ENCODE measurements around the gene DPAGT1. TPM values are rescaled to one million over a fixed set of nuclear protein-coding genes. Genes with fewer than 3 reads are reported as not detected.

The DPAGT1 gene
- total RNA-seq, 1 donor from 2014 or later = 48.8 TPM

- Mint-ChIP-seq H3K27ac (ENCODE audit: unreplicated experiment) (peak within 1 kb of the TSS; percentile 98), H3K27me3 (ENCODE audit: low read depth) (no peaks in the 10 kb centered on the region), H3K4me3 (peak within 1 kb of the TSS; percentile 93), H3K36me3 (ENCODE audit: low read depth) (peaks cover 13% of the 10 kb centered on the region), H3K4me1 (peaks cover 26% of the 10 kb centered on the region), H3K9me3 (no peaks in the 10 kb centered on the region)
- TF ChIP-seq CTCF (conservative IDR thresholded peaks at IDR 0.05) = peak; percentile 46
- peak; percentile 98 for DNase-seq (ENCODE audit: low read depth, low spot score)
Observed at GRCh38 chr11:119057000-119057769, 44.5 kb downstream of the DPAGT1 start, which contains the start of gene HYOU1. Gene HYOU1 (minus strand): TSS chr11:119057205. CDS start chr11:119056160, 1,045 bp downstream.

GRCh38 chr11:119056421-119056999, 45.1 kb downstream of the DPAGT1 start:
- no peak for TF ChIP-seq CTCF (conservative IDR thresholded peaks at IDR 0.05)
- peak overlapping the region; percentile 98 for H3K27ac Mint-ChIP-seq (ENCODE audit: unreplicated experiment)
- peak overlapping the region; percentile 93 for H3K4me3 Mint-ChIP-seq
- no peaks in the 10 kb centered on the region for H3K9me3 Mint-ChIP-seq
- no peaks in the 10 kb centered on the region for H3K27me3 Mint-ChIP-seq (ENCODE audit: low read depth)
- DNase-seq (ENCODE audit: low read depth, low spot score) = peak; percentile 22
- H3K4me1 Mint-ChIP-seq = peaks cover 26% of the 10 kb centered on the region
- peaks cover 15% of the 10 kb centered on the region for H3K36me3 Mint-ChIP-seq (ENCODE audit: low read depth)

- Mint-ChIP-seq H3K4me1 (peaks cover 26% of the 10 kb centered on the region), H3K36me3 (ENCODE audit: low read depth) (peaks cover 15% of the 10 kb centered on the region)
- no peak for DNase-seq (ENCODE audit: low read depth, low spot score)
Observed at GRCh38 chr11:119055901-119056300, 45.8 kb downstream of the DPAGT1 start.

GRCh38 chr11:119054418-119054817, 47.2 kb downstream of the DPAGT1 start:
- H3K4me3 Mint-ChIP-seq = peak overlapping the region; percentile 79
- TF ChIP-seq CTCF (conservative IDR thresholded peaks at IDR 0.05) = no peak
- H3K4me1 Mint-ChIP-seq = peaks cover 26% of the 10 kb centered on the region
- no peaks in the 10 kb centered on the region for H3K27me3 Mint-ChIP-seq (ENCODE audit: low read depth)
- H3K36me3 Mint-ChIP-seq (ENCODE audit: low read depth) = peaks cover 19% of the 10 kb centered on the region
- no peak for DNase-seq (ENCODE audit: low read depth, low spot score)
- H3K27ac Mint-ChIP-seq (ENCODE audit: unreplicated experiment) = peak overlapping the region; percentile 67
- no peaks in the 10 kb centered on the region for H3K9me3 Mint-ChIP-seq

More at GRCh38 chr11:119055901-119056300, 45.8 kb downstream of the DPAGT1 start:
- no peak for TF ChIP-seq CTCF (conservative IDR thresholded peaks at IDR 0.05)
- Mint-ChIP-seq H3K4me3 (peak overlapping the region; percentile 90), H3K27me3 (ENCODE audit: low read depth) (no peaks in the 10 kb centered on the region), H3K9me3 (no peaks in the 10 kb centered on the region), H3K27ac (ENCODE audit: unreplicated experiment) (peak overlapping the region; percentile 83)

- no peak overlapping the region for H3K4me3 Mint-ChIP-seq
- peaks cover 14% of the 10 kb centered on the region for H3K4me1 Mint-ChIP-seq
- no peak overlapping the region for H3K27ac Mint-ChIP-seq (ENCODE audit: unreplicated experiment)
- no peaks in the 10 kb centered on the region for H3K9me3 Mint-ChIP-seq
- no peaks in the 10 kb centered on the region for H3K27me3 Mint-ChIP-seq (ENCODE audit: low read depth)
- peaks cover 23% of the 10 kb centered on the region for H3K36me3 Mint-ChIP-seq (ENCODE audit: low read depth)
- DNase-seq (ENCODE audit: low read depth, low spot score) = no peak
- no peak for TF ChIP-seq CTCF (conservative IDR thresholded peaks at IDR 0.05)
Observed at GRCh38 chr11:119052163-119052814, 49.4 kb downstream of the DPAGT1 start.

All from neural crest cell (in vitro differentiated cells).